GM18870 (cell line): Measurements from ENCODE around the gene VPS13D.
"Not testable (repeated sequence)": the region's sequence is repeated elsewhere in the genome, so short reads cannot be mapped to it uniquely, and the experiment has no call there.

Source experiments
- ATAC-seq: cut with Tn5 transposase; IDR thresholded peaks from one replicate; pipeline ENCODE4 v1.9.1; 2021; ENCODE audit warnings: moderate library complexity; ENCODE audit not compliant: unreplicated experiment

The VPS13D gene

GRCh38 chr1:12530462-12531178 is 300.8 kb downstream of the VPS13D start:
- ATAC-seq, result no peak

GRCh38 chr1:12531179-12531499 is 301.3 kb downstream of the VPS13D start:
- ATAC-seq, result no peak

GRCh38 chr1:12532405-12533315 is 302.8 kb downstream of the VPS13D start:
- ATAC-seq, result no peak

- ATAC-seq, result no peak
These were observed 306.3 kb downstream of the VPS13D start for GRCh38 chr1:12536023-12536639.

- ATAC-seq, result no peak
These were observed 307.5 kb downstream of the VPS13D start for GRCh38 chr1:12537294-12537693.

GRCh38 chr1:12537906-12538461 is 308.2 kb downstream of the VPS13D start:
- no peak for ATAC-seq

GRCh38 chr1:12538536-12538935 is 308.7 kb downstream of the VPS13D start:
- not testable (repeated sequence) for ATAC-seq

- no peak for ATAC-seq
These were observed 309.5 kb downstream of the VPS13D start for GRCh38 chr1:12539320-12539704.

- ATAC-seq, result no peak
These were observed 310.1 kb downstream of the VPS13D start for GRCh38 chr1:12539705-12540579.

- no peak for ATAC-seq
These were observed 310.9 kb downstream of the VPS13D start for GRCh38 chr1:12540580-12541273.

- ATAC-seq, result no peak
These were observed 311.7 kb downstream of the VPS13D start for GRCh38 chr1:12541274-12542137.

- no peak for ATAC-seq
These were observed 312.3 kb downstream of the VPS13D start for GRCh38 chr1:12542138-12542465.

- no peak for ATAC-seq
These were observed 313.1 kb downstream of the VPS13D start for GRCh38 chr1:12542616-12543592.

- no peak for ATAC-seq
These were observed 313.9 kb downstream of the VPS13D start for GRCh38 chr1:12543740-12544154.

- no peak for ATAC-seq
These were observed 314.5 kb downstream of the VPS13D start for GRCh38 chr1:12544357-12544756.

GRCh38 chr1:12544992-12545391 is 315.2 kb downstream of the VPS13D start:
- no peak for ATAC-seq

GRCh38 chr1:12546771-12547585 is 317.1 kb downstream of the VPS13D start:
- ATAC-seq, result no peak
